Measurements from ENCODE around the gene FAM241B. TPM values are rescaled to one million over a fixed set of nuclear protein-coding genes. Genes with fewer than 3 reads are reported as not detected.

The FAM241B gene
- total and polyA plus RNA-seq, 2 experiments from 2014 or later, result 13.7 to 45.3 TPM

GRCh38 chr10:69600761-69601330, 29.2 kb upstream of the FAM241B start:
- Histone ChIP-seq H3K4me1 (ENCODE audit: low read depth) (no peaks in the 10 kb centered on the region), H3K4me3 (no peak overlapping the region), H3K9me3 (ENCODE audit: low read depth) (no peaks in the 10 kb centered on the region), H3K27me3 (peaks cover 18% of the 10 kb centered on the region), H3K36me3 (no peaks in the 10 kb centered on the region), H3K27ac (no peak overlapping the region)
- no peak for TF ChIP-seq CTCF (IDR thresholded peaks at IDR 0.05; ENCODE audit: low read depth, low read length)
- no peak for DNase-seq (ENCODE audit: low read depth in 1 of 2, low spot score in 1 of 2)

- H3K9me3 ChIP-seq (ENCODE audit: low read depth), result no peaks in the 10 kb centered on the region
- H3K36me3 ChIP-seq, result no peaks in the 10 kb centered on the region
- H3K4me1 ChIP-seq (ENCODE audit: low read depth), result no peaks in the 10 kb centered on the region
- H3K27me3 ChIP-seq, result no peaks in the 10 kb centered on the region
- no peak overlapping the region for H3K27ac ChIP-seq
- no peak for TF ChIP-seq CTCF (IDR thresholded peaks at IDR 0.05; ENCODE audit: low read depth, low read length)
- no peak for DNase-seq (ENCODE audit: low read depth in 1 of 2, low spot score in 1 of 2)
- no peak overlapping the region for H3K4me3 ChIP-seq
Measured at GRCh38 chr10:69609077-69609476, 21.0 kb upstream of the FAM241B start.

GRCh38 chr10:69612760-69613159, 17.3 kb upstream of the FAM241B start:
- no peak overlapping the region for H3K27ac ChIP-seq
- TF ChIP-seq CTCF (IDR thresholded peaks at IDR 0.05; ENCODE audit: low read depth, low read length), result no peak
- no peak overlapping the region for H3K4me3 ChIP-seq
- no peaks in the 10 kb centered on the region for H3K36me3 ChIP-seq
- no peaks in the 10 kb centered on the region for H3K4me1 ChIP-seq (ENCODE audit: low read depth)
- no peak for DNase-seq (ENCODE audit: low read depth in 1 of 2, low spot score in 1 of 2)
- H3K27me3 ChIP-seq, result no peaks in the 10 kb centered on the region
- no peaks in the 10 kb centered on the region for H3K9me3 ChIP-seq (ENCODE audit: low read depth)

GRCh38 chr10:69614130-69614529, 15.9 kb upstream of the FAM241B start:
- Histone ChIP-seq H3K27ac (no peak overlapping the region), H3K4me1 (ENCODE audit: low read depth) (no peaks in the 10 kb centered on the region), H3K4me3 (no peak overlapping the region), H3K36me3 (no peaks in the 10 kb centered on the region), H3K9me3 (ENCODE audit: low read depth) (no peaks in the 10 kb centered on the region), H3K27me3 (no peaks in the 10 kb centered on the region)
- no peak for TF ChIP-seq CTCF (IDR thresholded peaks at IDR 0.05; ENCODE audit: low read depth, low read length)
- DNase-seq (ENCODE audit: low read depth in 1 of 2, low spot score in 1 of 2), result no peak

GRCh38 chr10:69616358-69616757, 13.7 kb upstream of the FAM241B start:
- TF ChIP-seq CTCF (IDR thresholded peaks at IDR 0.05; ENCODE audit: low read depth, low read length), result no peak
- no peak for DNase-seq (ENCODE audit: low read depth in 1 of 2, low spot score in 1 of 2)
- no peak overlapping the region for H3K27ac ChIP-seq
- no peak overlapping the region for H3K4me3 ChIP-seq
- no peaks in the 10 kb centered on the region for H3K9me3 ChIP-seq (ENCODE audit: low read depth)
- H3K4me1 ChIP-seq (ENCODE audit: low read depth), result no peaks in the 10 kb centered on the region
- H3K36me3 ChIP-seq, result no peaks in the 10 kb centered on the region
- no peaks in the 10 kb centered on the region for H3K27me3 ChIP-seq

- Histone ChIP-seq H3K36me3 (no peaks in the 10 kb centered on the region), H3K9me3 (ENCODE audit: low read depth) (no peaks in the 10 kb centered on the region), H3K27ac (no peak overlapping the region), H3K4me1 (ENCODE audit: low read depth) (no peaks in the 10 kb centered on the region), H3K27me3 (no peaks in the 10 kb centered on the region), H3K4me3 (no peak overlapping the region)
- no peak for TF ChIP-seq CTCF (IDR thresholded peaks at IDR 0.05; ENCODE audit: low read depth, low read length)
- DNase-seq (ENCODE audit: low read depth in 1 of 2, low spot score in 1 of 2), result no peak
Measured at GRCh38 chr10:69618746-69619145, 11.3 kb upstream of the FAM241B start.
